ENCODE measurements around the gene TFEB. TPM values are rescaled to one million over a fixed set of nuclear protein-coding genes. Genes with fewer than 3 reads are reported as not detected.

The TFEB gene
- total RNA-seq, 1 donor from 2014 or later, result 3.8 TPM

DNA sequence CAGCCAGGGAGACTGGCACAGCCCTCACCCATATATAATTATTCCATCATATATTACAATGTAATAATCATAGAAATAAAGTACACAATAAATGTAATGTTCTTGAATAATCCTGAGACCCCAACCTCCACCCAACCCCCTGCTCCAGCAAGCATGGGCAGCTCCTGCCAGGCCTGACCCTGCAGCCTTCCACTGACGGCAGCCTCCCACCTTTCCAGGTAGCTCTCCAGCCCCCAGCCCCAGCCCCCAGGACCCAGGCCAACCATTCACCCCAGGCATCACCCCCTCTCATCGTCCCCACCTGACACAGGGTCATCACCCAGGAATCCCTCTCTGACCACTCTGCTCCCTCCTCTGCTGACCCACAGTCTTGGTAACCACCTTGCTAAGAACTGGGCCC, 14.6 kb downstream of the TFEB start:
- no peaks in the 10 kb centered on the region for H3K36me3 Mint-ChIP-seq
- TF ChIP-seq CTCF (IDR thresholded peaks at IDR 0.05; ENCODE audit: unreplicated experiment), result no peak

GRCh38 chr6:41720262-41720620, 15.2 kb downstream of the TFEB start:
- no peak for TF ChIP-seq CTCF (IDR thresholded peaks at IDR 0.05; ENCODE audit: unreplicated experiment)
- Mint-ChIP-seq H3K4me1 (peaks cover 30% of the 10 kb centered on the region), H3K36me3 (no peaks in the 10 kb centered on the region), H3K4me3 (no peak overlapping the region), H3K27me3 (ENCODE audit: low read depth) (no peaks in the 10 kb centered on the region), H3K9me3 (no peaks in the 10 kb centered on the region), H3K27ac (no peak overlapping the region)
- no peak for DNase-seq (ENCODE audit: low spot score in 2 of 2, unreplicated experiment in 2 of 2)

More for the DNA sequence above, 14.6 kb downstream of the TFEB start:
- Mint-ChIP-seq H3K9me3 (no peaks in the 10 kb centered on the region), H3K4me3 (no peak overlapping the region), H3K27me3 (ENCODE audit: low read depth) (no peaks in the 10 kb centered on the region), H3K27ac (no peak overlapping the region), H3K4me1 (peaks cover 30% of the 10 kb centered on the region)
- DNase-seq (ENCODE audit: low spot score in 2 of 2, unreplicated experiment in 2 of 2), result no peak

GRCh38 chr6:41719436-41720261, 15.8 kb downstream of the TFEB start:
- Mint-ChIP-seq H3K9me3 (no peaks in the 10 kb centered on the region), H3K4me3 (no peak overlapping the region), H3K27ac (no peak overlapping the region), H3K27me3 (ENCODE audit: low read depth) (no peaks in the 10 kb centered on the region), H3K4me1 (peaks cover 26% of the 10 kb centered on the region), H3K36me3 (no peaks in the 10 kb centered on the region)
- no peak for DNase-seq (ENCODE audit: low spot score in 2 of 2, unreplicated experiment in 2 of 2)
- no peak for TF ChIP-seq CTCF (IDR thresholded peaks at IDR 0.05; ENCODE audit: unreplicated experiment)

GRCh38 chr6:41718828-41719227, 16.6 kb downstream of the TFEB start:
- Mint-ChIP-seq H3K36me3 (no peaks in the 10 kb centered on the region), H3K9me3 (no peaks in the 10 kb centered on the region), H3K4me1 (peaks cover 18% of the 10 kb centered on the region), H3K4me3 (no peak overlapping the region), H3K27ac (no peak overlapping the region), H3K27me3 (ENCODE audit: low read depth) (no peaks in the 10 kb centered on the region)
- DNase-seq (ENCODE audit: low spot score in 2 of 2, unreplicated experiment in 2 of 2), result no peak
- no peak for TF ChIP-seq CTCF (IDR thresholded peaks at IDR 0.05; ENCODE audit: unreplicated experiment)

GRCh38 chr6:41717392-41717736, 18.0 kb downstream of the TFEB start:
- no peak for DNase-seq (ENCODE audit: low spot score in 2 of 2, unreplicated experiment in 2 of 2)
- no peak overlapping the region for H3K4me3 Mint-ChIP-seq
- no peaks in the 10 kb centered on the region for H3K27me3 Mint-ChIP-seq (ENCODE audit: low read depth)
- no peak overlapping the region for H3K27ac Mint-ChIP-seq
- peaks cover 9% of the 10 kb centered on the region for H3K4me1 Mint-ChIP-seq
- no peaks in the 10 kb centered on the region for H3K36me3 Mint-ChIP-seq
- TF ChIP-seq CTCF (IDR thresholded peaks at IDR 0.05; ENCODE audit: unreplicated experiment), result no peak
- H3K9me3 Mint-ChIP-seq, result no peaks in the 10 kb centered on the region

Measured in mesothelial cell of epicardium (in vitro differentiated cells).